Measurements from ENCODE around the gene COMMD2. TPM values are rescaled to one million over a fixed set of nuclear protein-coding genes. Genes with fewer than 3 reads are reported as not detected.
A peak's percentile ranks its signal among the peaks of the same experiment; 100 is the strongest.

Gene COMMD2
- total RNA-seq, 1 donor from 2014 or later = 54.2 TPM

DNA sequence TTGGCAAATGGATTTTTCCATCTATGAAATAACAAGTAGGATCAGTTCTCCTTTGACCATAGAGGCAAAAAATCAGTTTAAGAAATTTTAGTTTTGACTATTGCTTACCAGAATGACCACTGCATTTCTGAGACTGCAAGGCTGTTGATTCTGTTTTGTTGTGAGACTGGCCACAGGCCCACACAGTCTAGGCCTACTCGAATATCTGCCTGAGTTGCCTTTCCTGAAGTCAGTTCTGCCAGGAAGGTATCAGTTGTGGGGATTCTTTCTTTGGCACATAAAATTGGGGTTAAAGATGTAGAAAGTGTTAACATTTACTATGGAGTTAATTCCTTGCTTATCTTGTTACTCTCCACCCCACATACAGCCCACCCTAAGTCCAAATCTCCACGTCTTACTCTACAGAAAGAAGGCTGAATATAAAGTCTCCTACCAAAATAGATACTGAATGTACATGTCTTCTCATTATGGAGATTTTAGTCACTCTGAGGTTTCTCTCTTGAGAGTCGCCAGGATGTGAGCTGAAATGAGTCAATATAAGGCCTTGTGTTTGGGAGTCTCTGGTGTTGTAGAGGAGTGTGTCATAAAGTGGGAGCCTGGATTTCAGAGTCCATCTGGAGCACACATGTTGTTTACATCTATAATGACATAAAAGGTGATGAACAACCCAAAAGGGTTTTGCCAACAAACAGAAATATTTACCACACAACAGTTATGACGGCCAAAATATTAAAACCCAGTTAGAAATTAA is 49.4 kb downstream of the COMMD2 start:
- DNase-seq (ENCODE audit: low read depth) = peak; percentile 9

DNA sequence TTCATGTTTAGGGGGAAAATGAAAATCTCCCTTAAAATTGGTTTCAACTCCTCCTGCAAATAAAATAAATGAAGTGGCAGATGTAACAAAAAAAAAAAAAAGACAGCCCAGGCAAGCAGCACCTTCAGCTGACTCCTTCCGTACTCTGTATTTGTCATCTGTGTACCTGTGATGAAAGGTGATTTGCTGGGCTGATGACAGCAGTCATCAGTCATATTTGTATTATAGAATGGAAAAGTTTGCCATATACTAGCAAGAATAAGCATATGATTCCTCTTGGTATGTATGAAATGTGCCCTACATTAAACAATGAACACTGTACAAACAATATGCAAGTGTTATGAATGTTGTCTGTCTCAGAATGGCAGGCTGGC is 50.3 kb downstream of the COMMD2 start:
- no peak for DNase-seq (ENCODE audit: low read depth)

DNA sequence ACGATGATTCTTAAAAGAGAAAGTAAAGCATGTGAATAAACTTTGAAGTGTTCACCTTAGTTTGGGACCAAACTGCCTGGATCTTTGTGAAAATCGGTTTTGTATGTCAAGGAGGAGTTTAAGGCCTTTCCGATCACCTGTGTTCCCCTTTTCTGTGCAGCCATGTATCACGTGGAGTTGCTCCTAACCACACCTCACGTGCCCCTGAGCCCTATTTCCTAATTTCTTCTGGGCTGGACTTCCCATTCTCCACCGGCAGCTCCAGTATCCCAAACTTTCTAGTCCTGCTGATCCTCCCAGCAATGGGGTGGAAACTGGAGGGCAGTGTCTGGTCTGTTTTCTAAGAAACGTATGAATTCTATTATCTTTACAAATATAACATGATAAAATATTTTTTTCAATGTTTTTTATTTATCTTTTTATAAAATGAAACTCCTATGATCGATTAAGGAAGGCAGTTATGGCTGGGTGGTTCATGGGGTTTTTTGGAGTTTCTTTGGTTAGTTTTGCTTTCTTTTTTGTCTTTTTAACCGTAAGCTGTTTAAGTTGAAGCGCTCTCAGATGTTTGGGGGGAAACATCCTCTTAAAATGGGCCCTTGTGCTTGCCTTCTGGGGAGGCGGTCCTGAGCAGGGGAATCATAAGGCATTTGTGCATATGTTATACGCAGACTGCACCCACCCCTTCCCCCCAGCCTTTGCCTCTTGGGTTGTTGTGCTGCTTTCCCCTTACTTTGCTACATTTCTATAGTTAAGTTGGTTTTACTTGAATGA is 50.9 kb downstream of the COMMD2 start:
- DNase-seq (ENCODE audit: low read depth) = no peak

Other genes with a start within 250 kb of the COMMD2 start
- 187 and 209 TPM in 2 replicates for gene WWTR1, start 94.5 kb downstream of the COMMD2 start, total RNA-seq
- gene ANKUB1, start 40.1 kb upstream of the COMMD2 start, total RNA-seq = not detected in 2 replicates
- gene RNF13, start 60.7 kb upstream of the COMMD2 start, total RNA-seq = 75.2 and 101 TPM in 2 replicates
- gene PFN2, start 218.4 kb upstream of the COMMD2 start, total RNA-seq = 133 and 181 TPM in 2 replicates

Measured in renal cortical epithelial cell (primary cell).